Cardiac fibroblast (primary cell): ENCODE measurements around the gene NAV2.

Source experiments
- DNase-seq, 2 donors: peaks; one replicate each; pipeline versions ENCODE4 v3.0.0 to v3.0.0-alpha.2; 2010; ENCODE audit warnings: low read depth in 2 of 2
- H3K4me3 ChIP-seq, 2 donors: replicated peaks in 1 of 2; 1 replicate in 1 of 2; 2 replicates in 1 of 2; pipeline ENCODE4 v1.5.1; 2011; ENCODE audit warnings: low read depth in 2 of 2, low read length in 2 of 2, mild to moderate bottlenecking in 2 of 2, moderate library complexity in 1 of 2
- CTCF ChIP-seq: IDR thresholded peaks from one replicate; pipeline ENCODE4 v1.5.1; 2011; ENCODE audit warnings: low read depth, mild to moderate bottlenecking, low read length, inconsistent platforms

NAV2 gene

GRCh38 chr11:19734171-19734570 lies 21.5 kb downstream of the NAV2 start:
- peak in 1 of 2 donors; percentile 25 for DNase-seq
- TF ChIP-seq CTCF, result no peak
- H3K4me3 ChIP-seq, result no peak overlapping the region

GRCh38 chr11:19735157-19735908 lies 22.7 kb downstream of the NAV2 start:
- peak; percentile 33 to 43 for DNase-seq
- no peak overlapping the region for H3K4me3 ChIP-seq
- peak; percentile 15 for TF ChIP-seq CTCF

GRCh38 chr11:19735909-19736498 lies 23.4 kb downstream of the NAV2 start:
- no peak for TF ChIP-seq CTCF
- DNase-seq, result no peak
- no peak overlapping the region for H3K4me3 ChIP-seq

GRCh38 chr11:19736831-19737230 lies 24.2 kb downstream of the NAV2 start:
- H3K4me3 ChIP-seq, result no peak overlapping the region
- TF ChIP-seq CTCF, result no peak
- no peak for DNase-seq

- TF ChIP-seq CTCF, result no peak
- no peak for DNase-seq
- no peak overlapping the region for H3K4me3 ChIP-seq
These were observed 24.9 kb downstream of the NAV2 start for GRCh38 chr11:19737575-19737974.

- DNase-seq, result no peak
These were observed 25.5 kb downstream of the NAV2 start for GRCh38 chr11:19738124-19738523.

More at GRCh38 chr11:19738124-19738523, 25.5 kb downstream of the NAV2 start:
- H3K4me3 ChIP-seq, result no peak overlapping the region
- no peak for TF ChIP-seq CTCF
